Thyroid gland (tissue), 4 donors: ENCODE results near the gene DAPK1.

Experiments used
- POLR2A ChIP-seq, 2 donors: fragments of 450-650 bp; IDR thresholded peaks; one replicate each; pipeline ENCODE4 v1.6.1; 2017; ENCODE audit warnings: antibody characterized with exemption in 2 of 2, mild to moderate bottlenecking in 2 of 2, moderate library complexity in 1 of 2
- TF ChIP-seq, protein P1 (sequence below), 6 experiments: fragments of 200-600 bp in 3 of 6; fragments of 450-650 bp in 3 of 6; sonication (generic) in 3 of 6; IDR thresholded peaks; one replicate each; pipeline ENCODE4 v1.5.1; 2016 to 2019; ENCODE audit warnings: antibody characterized with exemption in 6 of 6, mild to moderate bottlenecking in 2 of 6, inconsistent platforms in 1 of 6, moderate library complexity in 1 of 6

DNA sequence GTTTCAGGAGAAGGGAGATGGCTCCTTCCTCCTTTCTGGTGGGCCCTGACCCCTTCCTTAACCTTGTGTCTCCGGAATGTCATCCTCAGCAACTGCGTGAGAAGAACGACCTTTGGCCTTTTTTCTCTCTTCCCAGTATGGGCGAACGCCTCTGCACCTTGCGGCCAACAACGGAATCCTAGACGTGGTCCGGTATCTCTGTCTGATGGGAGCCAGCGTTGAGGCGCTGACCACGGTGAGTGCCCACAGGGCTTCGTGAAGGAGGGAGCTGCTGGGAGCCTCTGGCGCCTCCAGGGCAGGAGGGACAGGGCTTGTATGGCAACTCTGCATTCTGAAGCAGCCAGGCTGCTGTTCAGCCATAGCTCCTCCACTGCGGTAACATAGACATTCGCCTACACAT lies 160.2 kb downstream of the DAPK1 start:
- TF ChIP-seq, protein P1, sequence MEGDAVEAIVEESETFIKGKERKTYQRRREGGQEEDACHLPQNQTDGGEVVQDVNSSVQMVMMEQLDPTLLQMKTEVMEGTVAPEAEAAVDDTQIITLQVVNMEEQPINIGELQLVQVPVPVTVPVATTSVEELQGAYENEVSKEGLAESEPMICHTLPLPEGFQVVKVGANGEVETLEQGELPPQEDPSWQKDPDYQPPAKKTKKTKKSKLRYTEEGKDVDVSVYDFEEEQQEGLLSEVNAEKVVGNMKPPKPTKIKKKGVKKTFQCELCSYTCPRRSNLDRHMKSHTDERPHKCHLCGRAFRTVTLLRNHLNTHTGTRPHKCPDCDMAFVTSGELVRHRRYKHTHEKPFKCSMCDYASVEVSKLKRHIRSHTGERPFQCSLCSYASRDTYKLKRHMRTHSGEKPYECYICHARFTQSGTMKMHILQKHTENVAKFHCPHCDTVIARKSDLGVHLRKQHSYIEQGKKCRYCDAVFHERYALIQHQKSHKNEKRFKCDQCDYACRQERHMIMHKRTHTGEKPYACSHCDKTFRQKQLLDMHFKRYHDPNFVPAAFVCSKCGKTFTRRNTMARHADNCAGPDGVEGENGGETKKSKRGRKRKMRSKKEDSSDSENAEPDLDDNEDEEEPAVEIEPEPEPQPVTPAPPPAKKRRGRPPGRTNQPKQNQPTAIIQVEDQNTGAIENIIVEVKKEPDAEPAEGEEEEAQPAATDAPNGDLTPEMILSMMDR (IDR thresholded peaks at IDR 0.05): no peak
- no peak for TF ChIP-seq POLR2A (IDR thresholded peaks at IDR 0.05)
